NT2/D1 (cell line): ENCODE results near the gene TOMM70.

Experiments
- DNase-seq: peaks from one replicate; pipeline ENCODE4 v3.0.0-alpha.2; 2011; ENCODE audit warnings: low read depth, low spot score
- H3K27me3 ChIP-seq: 2 replicates; pipeline ENCODE4 v1.6.0; 2011; ENCODE audit warnings: mild to moderate bottlenecking; ENCODE audit not compliant: insufficient read length, insufficient read depth
- H3K36me3 ChIP-seq: 2 replicates; pipeline ENCODE4 v1.6.1; 2011; ENCODE audit warnings: mild to moderate bottlenecking, low read length, mixed read lengths; ENCODE audit not compliant: insufficient read depth, insufficient read length
- H3K4me1 ChIP-seq: 2 replicates; pipeline ENCODE4 v1.5.1; 2011; ENCODE audit not compliant: insufficient read depth, insufficient read length
- H3K4me3 ChIP-seq: 2 replicates; pipeline ENCODE4 v1.5.1; 2011; ENCODE audit warnings: low read depth; ENCODE audit not compliant: insufficient read length
- H3K9ac ChIP-seq: 2 replicates; pipeline ENCODE4 v1.6.0; 2011; ENCODE audit warnings: low read depth; ENCODE audit not compliant: insufficient read length
- H3K9me3 ChIP-seq: 2 replicates; pipeline ENCODE4 v1.5.1; 2011; ENCODE audit warnings: mild to moderate bottlenecking, low read length; ENCODE audit not compliant: insufficient read depth
- SUZ12 ChIP-seq: IDR thresholded peaks from 2 replicates; pipeline ENCODE4 v1.6.1; 2011; ENCODE audit not compliant: insufficient read length, insufficient read depth; ENCODE audit errors: extremely low read depth
- YY1 ChIP-seq: IDR thresholded peaks from 2 replicates; pipeline ENCODE4 v1.6.1; 2011; ENCODE audit not compliant: insufficient read length, insufficient read depth
- ZNF274 ChIP-seq: IDR thresholded peaks from 2 replicates; pipeline ENCODE4 v1.6.1; 2011; ENCODE audit warnings: mild to moderate bottlenecking, low read depth, low read length

The TOMM70 gene

GRCh38 chr3:100384733-100385525 is 16.0 kb downstream of the TOMM70 start:
- H3K4me3 ChIP-seq, result no peak overlapping the region
- no peak overlapping the region for H3K9ac ChIP-seq
- no peak for DNase-seq
- no peak for TF ChIP-seq ZNF274
- TF ChIP-seq YY1, result no peak
- no peak for TF ChIP-seq SUZ12
- peaks cover 72% of the 10 kb centered on the region for H3K36me3 ChIP-seq
- H3K4me1 ChIP-seq, result no peaks in the 10 kb centered on the region
- peaks cover 13% of the 10 kb centered on the region for H3K9me3 ChIP-seq
- H3K27me3 ChIP-seq, result no peaks in the 10 kb centered on the region

GRCh38 chr3:100376301-100376700 is 24.6 kb downstream of the TOMM70 start:
- Histone ChIP-seq H3K4me1 (no peaks in the 10 kb centered on the region), H3K4me3 (no peak overlapping the region), H3K9ac (no peak overlapping the region), H3K36me3 (peaks cover 76% of the 10 kb centered on the region), H3K27me3 (no peaks in the 10 kb centered on the region), H3K9me3 (no peaks in the 10 kb centered on the region)
- no peak for DNase-seq
- TF ChIP-seq YY1 (no peak), SUZ12 (no peak), ZNF274 (no peak)

GRCh38 chr3:100374521-100374920 is 26.4 kb downstream of the TOMM70 start:
- TF ChIP-seq YY1 (no peak), ZNF274 (no peak), SUZ12 (no peak)
- no peak overlapping the region for H3K9ac ChIP-seq
- H3K4me1 ChIP-seq, result no peaks in the 10 kb centered on the region
- no peak overlapping the region for H3K4me3 ChIP-seq
- H3K9me3 ChIP-seq, result no peaks in the 10 kb centered on the region
- H3K36me3 ChIP-seq, result peaks cover 74% of the 10 kb centered on the region
- DNase-seq, result no peak
- H3K27me3 ChIP-seq, result no peaks in the 10 kb centered on the region

DNA sequence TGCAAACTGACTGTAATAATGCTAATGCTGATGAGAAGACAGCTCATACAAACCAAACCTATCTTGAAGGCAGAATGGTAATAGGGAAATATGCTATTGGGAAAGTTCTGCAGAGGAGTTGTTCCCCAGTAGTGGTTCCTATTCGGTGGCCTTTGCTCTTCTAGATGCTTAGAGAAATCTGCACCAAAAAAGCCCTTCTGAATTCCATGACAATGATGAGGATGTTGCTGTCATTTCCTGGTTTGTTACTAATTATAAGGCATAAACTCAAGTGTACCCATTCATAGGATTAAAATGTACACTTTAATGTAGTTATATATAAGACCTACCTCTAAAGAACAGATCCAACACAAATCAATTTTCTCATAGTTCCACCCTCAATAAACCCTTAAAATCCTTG is 30.1 kb downstream of the TOMM70 start:
- Histone ChIP-seq H3K36me3 (peaks cover 78% of the 10 kb centered on the region), H3K4me3 (no peak overlapping the region), H3K9ac (no peak overlapping the region), H3K27me3 (no peaks in the 10 kb centered on the region), H3K9me3 (no peaks in the 10 kb centered on the region), H3K4me1 (no peaks in the 10 kb centered on the region)
- TF ChIP-seq YY1 (no peak), SUZ12 (no peak), ZNF274 (no peak)
- DNase-seq, result no peak

DNA sequence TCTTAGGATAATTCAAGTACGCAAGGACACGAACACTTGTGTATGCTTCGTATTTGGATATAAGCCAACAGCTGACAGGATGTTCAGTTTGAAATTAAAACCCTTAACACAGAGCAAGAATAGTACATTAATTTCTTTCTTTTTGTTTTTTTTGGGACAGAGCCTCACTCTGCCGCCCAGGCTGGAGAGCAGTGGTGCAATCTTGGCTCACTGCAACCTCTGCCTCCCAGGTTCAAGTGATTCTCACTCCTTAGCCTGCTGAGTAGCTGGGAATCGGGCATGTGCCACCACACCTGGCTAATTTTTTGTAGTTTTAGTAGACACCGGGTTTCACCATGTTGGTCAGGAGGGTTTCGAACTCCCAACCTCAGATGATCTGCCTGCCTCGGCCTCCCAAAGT is 32.4 kb downstream of the TOMM70 start:
- TF ChIP-seq SUZ12 (no peak), ZNF274 (no peak), YY1 (no peak)
- H3K9me3 ChIP-seq, result no peaks in the 10 kb centered on the region
- H3K36me3 ChIP-seq, result peaks cover 90% of the 10 kb centered on the region
- no peaks in the 10 kb centered on the region for H3K4me1 ChIP-seq
- DNase-seq, result no peak
- H3K27me3 ChIP-seq, result no peaks in the 10 kb centered on the region
- no peak overlapping the region for H3K4me3 ChIP-seq
- H3K9ac ChIP-seq, result no peak overlapping the region

DNA sequence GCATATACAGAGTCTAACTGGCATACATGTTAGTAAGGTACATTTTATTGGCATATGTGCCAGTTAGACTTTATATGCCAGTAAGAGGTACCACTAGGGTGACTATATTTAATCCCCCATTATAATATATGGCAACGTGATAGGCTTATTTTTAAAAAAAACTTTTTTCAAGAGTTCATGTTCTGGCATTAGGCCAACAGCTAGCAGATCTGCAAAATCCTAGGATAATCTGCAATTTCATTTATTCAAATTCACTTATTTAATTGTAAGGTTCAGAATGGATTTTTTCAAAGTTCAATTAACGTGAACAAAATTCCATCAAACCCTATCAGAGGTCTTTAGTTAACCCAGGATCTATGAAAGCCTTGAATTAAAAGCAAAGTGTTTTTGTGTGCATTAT is 34.5 kb downstream of the TOMM70 start:
- Histone ChIP-seq H3K4me3 (no peak overlapping the region), H3K4me1 (no peaks in the 10 kb centered on the region), H3K36me3 (peaks cover 86% of the 10 kb centered on the region), H3K9ac (no peak overlapping the region), H3K9me3 (no peaks in the 10 kb centered on the region), H3K27me3 (no peaks in the 10 kb centered on the region)
- no peak for TF ChIP-seq ZNF274
- TF ChIP-seq SUZ12, result no peak
- no peak for TF ChIP-seq YY1
- no peak for DNase-seq

GRCh38 chr3:100364421-100364820 is 36.5 kb downstream of the TOMM70 start:
- H3K36me3 ChIP-seq, result peaks cover 83% of the 10 kb centered on the region
- H3K4me3 ChIP-seq, result no peak overlapping the region

More at GRCh38 chr3:100364421-100364820, 36.5 kb downstream of the TOMM70 start:
- H3K9me3 ChIP-seq, result no peaks in the 10 kb centered on the region
- TF ChIP-seq ZNF274 (no peak), YY1 (no peak), SUZ12 (no peak)
- no peaks in the 10 kb centered on the region for H3K27me3 ChIP-seq
- DNase-seq, result no peak
- H3K4me1 ChIP-seq, result no peaks in the 10 kb centered on the region
- no peak overlapping the region for H3K9ac ChIP-seq
